Ishikawa (cell line): ENCODE measurements around the gene CSNK1A1L.

Experiments used
- CEBPB ChIP-seq: IDR thresholded peaks from 2 replicates; pipeline ENCODE4 v1.6.1; 2012
- CREB1 ChIP-seq: IDR thresholded peaks from 2 replicates; pipeline ENCODE4 v1.6.1; 2012; ENCODE audit warnings: low read depth
- EGR1 ChIP-seq: IDR thresholded peaks from 2 replicates; pipeline ENCODE4 v1.6.1; 2012
- EP300 ChIP-seq: IDR thresholded peaks from 2 replicates; pipeline ENCODE4 v1.6.1; 2012; ENCODE audit warnings: borderline replicate concordance
- FOXM1 ChIP-seq: IDR thresholded peaks from 2 replicates; pipeline ENCODE4 v1.6.1; 2012; ENCODE audit warnings: low read depth, borderline replicate concordance
- MAX ChIP-seq: IDR thresholded peaks from 2 replicates; pipeline ENCODE4 v1.6.1; 2012
- NFIC ChIP-seq: IDR thresholded peaks from 2 replicates; pipeline ENCODE4 v1.6.1; 2012
- RAD21 ChIP-seq: IDR thresholded peaks from 2 replicates; pipeline ENCODE4 v1.6.1; 2012; ENCODE audit warnings: low read depth
- REST ChIP-seq: IDR thresholded peaks from 2 replicates; pipeline ENCODE4 v1.6.1; 2012; ENCODE audit warnings: low read depth, mild to moderate bottlenecking
- TAF1 ChIP-seq: IDR thresholded peaks from 2 replicates; pipeline ENCODE4 v1.6.1; 2012; ENCODE audit warnings: low read depth, mild to moderate bottlenecking
- TCF12 ChIP-seq: IDR thresholded peaks from 2 replicates; pipeline ENCODE4 v1.6.1; 2012; ENCODE audit warnings: low read depth
- TEAD4 ChIP-seq: IDR thresholded peaks from 2 replicates; pipeline ENCODE4 v1.6.1; 2012
- USF1 ChIP-seq: IDR thresholded peaks from 2 replicates; pipeline ENCODE4 v1.6.1; 2012
- YY1 ChIP-seq: IDR thresholded peaks from 2 replicates; pipeline ENCODE4 v1.6.1; 2012; ENCODE audit warnings: low read depth
- ZBTB7A ChIP-seq: IDR thresholded peaks from 2 replicates; pipeline ENCODE4 v1.6.1; 2012; ENCODE audit warnings: low read depth

The CSNK1A1L gene

GRCh38 chr13:37107868-37108267 is 2.4 kb upstream of the CSNK1A1L start:
- no peak for TF ChIP-seq REST
- TF ChIP-seq RAD21 = no peak

- TF ChIP-seq NFIC = no peak
- TF ChIP-seq RAD21 = no peak
- TF ChIP-seq REST = no peak
- TF ChIP-seq TEAD4 = no peak
- TF ChIP-seq FOXM1 = no peak
- no peak for TF ChIP-seq YY1
- TF ChIP-seq TAF1 = no peak
Observed at GRCh38 chr13:37107456-37107855, 2.0 kb upstream of the CSNK1A1L start.

- TF ChIP-seq NFIC (no peak), CEBPB (no peak), CREB1 (no peak), FOXM1 (no peak), TEAD4 (no peak), TCF12 (no peak), TAF1 (no peak), REST (no peak), MAX (no peak), EP300 (no peak)
Observed at GRCh38 chr13:37106642-37107041, 1.2 kb upstream of the CSNK1A1L start.

- TF ChIP-seq FOXM1 (no peak), CREB1 (no peak), MAX (no peak), USF1 (no peak), REST (no peak), CEBPB (no peak), ZBTB7A (no peak), TEAD4 (no peak), EP300 (no peak), TAF1 (no peak), TCF12 (no peak), YY1 (no peak), EGR1 (no peak), RAD21 (no peak), NFIC (no peak)
Observed at GRCh38 chr13:37102896-37103295, 2.6 kb downstream of the CSNK1A1L start.
